HepG2 (cell line): ENCODE results near the gene RGS14. TPM values are rescaled to one million over a fixed set of nuclear protein-coding genes. Genes with fewer than 3 reads are reported as not detected.

Experiments used
- ATAC-seq: fragments of 200-7000 bp; cut with Tn5 transposase; 3 replicates; pipeline ENCODE4 v1.9.1; 2020; ENCODE audit warnings: mild to moderate bottlenecking, moderate library complexity
- BruUV-seq: library from RNA; stranded (reverse); fragments of 400-500 nt; replicated peaks from 2 replicates; lab custom pipeline; 2021; lab: Mats Ljungman, UMichigan
- CTCF ChIA-PET: fragments of 300-600 bp; formaldehyde crosslinking; extraction: SDS; loops from one replicate; lab custom pipeline; 2021; ENCODE audit warnings: low total read pairs, inconsistent platforms, low intra/inter-chr PET ratio; lab: Yijun Ruan, JAX
- POLR2A ChIA-PET: fragments of 350-600 bp; sonication (Branson Sonifier 250); formaldehyde crosslinking; loops from one replicate; lab custom pipeline; 2020; ENCODE audit warnings: antibody characterized with exemption, inconsistent platforms; lab: Yijun Ruan, JAX
- DNase-seq: peaks from one replicate; pipeline ENCODE4 v3.0.0-alpha.2; 2015; ENCODE audit warnings: low spot score
- FAIRE-seq: peaks from 3 replicates; lab custom pipeline; 2011; peaks lifted over from hg19 to GRCh38; lab: Jason Lieb, UNC
- H2AFZ ChIP-seq: one replicate; pipeline ENCODE4 v1.6.1; 2011; ENCODE audit warnings: low read length, inconsistent platforms
- H3K27ac ChIP-seq: fragments of 300-600 bp; 3 replicates; pipeline ENCODE4 v1.8.0; 2011; ENCODE audit warnings: mixed run types, mild to moderate bottlenecking, mixed read lengths, low read length, inconsistent platforms; ENCODE audit not compliant: insufficient read depth; ENCODE audit errors: extremely low read length
- H3K27me3 ChIP-seq, 2 experiments: fragments of 200-600 bp in 1 of 2; 2 replicates in 1 of 2; 3 replicates in 1 of 2; pipeline versions ENCODE4 v1.6.0 to v1.8.0; 2011; ENCODE audit warnings: low read length in 2 of 2, mild to moderate bottlenecking in 2 of 2, moderate library complexity in 2 of 2, inconsistent platforms in 1 of 2; ENCODE audit not compliant: insufficient read depth in 2 of 2, control insufficient read depth in 1 of 2
- H3K36me3 ChIP-seq, 2 experiments: fragments of 200-600 bp in 1 of 2; replicated peaks in 1 of 2; 2 replicates in 1 of 2; 3 replicates in 1 of 2; pipeline versions ENCODE4 v1.5.1 to v1.8.0; 2011; ENCODE audit warnings: low read length in 2 of 2, inconsistent platforms in 1 of 2; ENCODE audit not compliant: insufficient read depth in 2 of 2, control insufficient read depth in 1 of 2
- H3K4me1 ChIP-seq: 2 replicates; pipeline ENCODE4 v1.5.1; 2012; ENCODE audit warnings: low read length, inconsistent platforms; ENCODE audit not compliant: insufficient read depth
- H3K4me2 ChIP-seq: 2 replicates; pipeline ENCODE4 v1.6.0; 2011; ENCODE audit warnings: low read depth, low read length, inconsistent platforms
- H3K4me3 ChIP-seq, 3 experiments: fragments of 200-600 bp in 1 of 3; sonication (generic), shearing (Covaris generic) in 1 of 3; replicated peaks in 1 of 3; 2 replicates each; pipeline ENCODE4 v1.5.1; 2011 to 2016; ENCODE audit warnings: low read length in 3 of 3, inconsistent platforms in 2 of 3, low read depth in 2 of 3, mild to moderate bottlenecking in 2 of 3, control low read depth in 1 of 3, mixed read lengths in 1 of 3; ENCODE audit not compliant: insufficient read depth in 1 of 3
- H3K79me2 ChIP-seq: one replicate; pipeline ENCODE4 v1.6.1; 2011; ENCODE audit warnings: low read length, inconsistent platforms; ENCODE audit not compliant: insufficient read depth
- H3K9ac ChIP-seq: 2 replicates; pipeline ENCODE4 v1.6.0; 2011; ENCODE audit warnings: mild to moderate bottlenecking, low read depth, low read length, inconsistent platforms; ENCODE audit not compliant: insufficient read depth
- H3K9me3 ChIP-seq: 2 replicates; pipeline ENCODE4 v1.5.1; 2012; ENCODE audit warnings: mild to moderate bottlenecking, low read length
- H4K20me1 ChIP-seq: 2 replicates; pipeline ENCODE4 v1.6.0; 2011; ENCODE audit warnings: inconsistent platforms, mild to moderate bottlenecking, low read length, moderate library complexity; ENCODE audit not compliant: insufficient read depth
- ADNP ChIP-seq: sonication (generic); formaldehyde crosslinking; IDR thresholded peaks from 2 replicates; pipeline ENCODE4 v1.4.0; 2020; ENCODE audit warnings: missing genetic modification reagents
- HDAC1 ChIP-seq: sonication (generic); formaldehyde crosslinking; IDR thresholded peaks from 2 replicates; pipeline ENCODE4 v1.5.1; 2020; ENCODE audit warnings: mild to moderate bottlenecking, missing genetic modification reagents
- HMGXB3 ChIP-seq: sonication (generic); formaldehyde crosslinking; IDR thresholded peaks from 2 replicates; pipeline ENCODE4 v1.4.0; 2020; ENCODE audit warnings: missing genetic modification reagents, borderline replicate concordance
- PBX3 ChIP-seq: sonication (generic); formaldehyde crosslinking; IDR thresholded peaks from 2 replicates; pipeline ENCODE4 v1.8.1; 2023; ENCODE audit warnings: missing genetic modification reagents, inconsistent platforms, borderline replicate concordance
- PTBP1 ChIP-seq: fragments of 200-400 bp; formaldehyde crosslinking; IDR thresholded peaks from 2 replicates; pipeline ENCODE4 v1.6.1; 2018; ENCODE audit warnings: low read length, low read depth; ENCODE audit not compliant: poor library complexity, severe bottlenecking
- SP4 ChIP-seq: sonication (generic); formaldehyde crosslinking; IDR thresholded peaks from 2 replicates; pipeline ENCODE4 v1.8.1; 2023; ENCODE audit warnings: mild to moderate bottlenecking, missing genetic modification reagents
- ZNF121 ChIP-seq: sonication (generic); formaldehyde crosslinking; IDR thresholded peaks from 2 replicates; pipeline ENCODE4 v1.5.0; 2020; ENCODE audit warnings: mild to moderate bottlenecking, missing genetic modification reagents
- ZNF280D ChIP-seq: sonication (generic); formaldehyde crosslinking; IDR thresholded peaks from 2 replicates; pipeline ENCODE4 v1.5.1; 2020; ENCODE audit warnings: mild to moderate bottlenecking, missing genetic modification reagents
- ZNF333 ChIP-seq: sonication (generic); formaldehyde crosslinking; IDR thresholded peaks from 2 replicates; pipeline ENCODE4 v1.4.0; 2020; ENCODE audit warnings: mild to moderate bottlenecking, missing genetic modification reagents, borderline replicate concordance
- WGBS: methylation state at CpG from one replicate; pipeline ENCODE4 v1.1.6; 2017; ENCODE audit warnings: low lambda C conversion rate; 5-methylcytosine and 5-hydroxymethylcytosine counted together
- in situ Hi-C: cut with HindIII; loops from 2 replicates; pipeline ENCODE4 v1.10.0; 2017; ENCODE audit warnings: low pct_unique_long_range_greater_than_20kb; ENCODE audit not compliant: extremely low pct_ligation_motif_present
- intact Hi-C: fragments of 100-400 bp; cut with micrococcal nuclease; formaldehyde crosslinking; loops from one replicate; pipeline ENCODE4 v1.10.0; 2022; ENCODE audit not compliant: unreplicated experiment
- polyA plus RNA-seq, 8 experiments: library from polyadenylated mRNA; depleted of rRNA in 3 of 8; stranded (reverse) in 7 of 8; unstranded in 1 of 8; fragments of >200 nt; fragmentation: Illumina TruSeq in 4 of 8; extraction: Trizol in 4 of 8; gene quantifications; 2 replicates each; pipeline versions ENCODE4 v1.2.1 to v1.2.3, GENCODE V29; 2011 to 2016; ENCODE audit warnings: low read depth in 4 of 8, missing spikeins in 1 of 8, mixed read lengths in 1 of 8; ENCODE audit not compliant: insufficient read depth in 1 of 8
- total RNA-seq, 5 experiments: library from RNA; depleted of rRNA; stranded (reverse); fragments of >200 nt; fragmentation: Illumina TruSeq; extraction: Trizol; gene quantifications; 2 replicates each; pipeline ENCODE4 v1.2.3, GENCODE V29; 2016; ENCODE audit warnings: low read depth in 1 of 5

Gene RGS14
- total and polyA plus RNA-seq, 2 of the 13 experiments (the other 11 are each of a cell fraction or from before 2014, with no cell fraction given) = 11.1 to 17.2 TPM

DNA sequence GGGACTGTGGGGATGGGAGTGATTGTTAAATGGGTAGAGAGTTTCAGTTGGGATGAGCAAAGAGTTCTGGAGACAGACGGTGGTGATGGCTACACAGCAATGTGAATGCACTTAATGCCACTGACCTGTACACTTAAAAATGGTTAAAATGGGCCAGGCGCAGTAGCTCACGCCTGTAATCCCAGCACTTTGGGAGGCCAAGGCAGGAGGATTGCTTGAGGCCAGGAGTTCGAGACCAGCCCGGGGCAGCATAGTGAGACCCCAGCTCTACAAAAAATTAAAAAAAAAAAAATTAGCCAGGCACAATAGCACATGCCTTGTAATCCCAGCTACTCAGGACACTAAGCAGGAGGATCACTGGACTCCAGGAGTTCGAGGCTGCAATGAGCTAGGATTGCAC, 13.9 kb upstream of the RGS14 start:
- TF ChIP-seq SP4 (CRISPR knock-in tag) = no peak
- peak; percentile 85 for TF ChIP-seq ZNF121 (CRISPR knock-in tag)
- no peak for TF ChIP-seq HMGXB3 (CRISPR knock-in tag)
- DNase-seq (no peak), ATAC-seq (no peak), FAIRE-seq (no peak)
- no peaks in the 10 kb centered on the region for H3K27me3 ChIP-seq
- CTCF ChIA-PET = no interaction called here
- in situ Hi-C loops = no loop called here
- H3K4me3 ChIP-seq = no peak overlapping the region
- peaks cover 20% of the 10 kb centered on the region for H3K4me1 ChIP-seq
- intact Hi-C loops = no loop called here
- no peak overlapping the region for H3K4me2 ChIP-seq
- H2AFZ ChIP-seq = no peak overlapping the region
- H3K9me3 ChIP-seq = no peaks in the 10 kb centered on the region
- WGBS = 95% methylated on average over 6 of the region's 6 CpGs
- peaks cover 11 to 38% of the 10 kb centered on the region in 2 experiments; a peak in 4 of 5 replicates for H3K36me3 ChIP-seq
- BruUV-seq = no TSS peak
- H3K27ac ChIP-seq = no peak overlapping the region
- POLR2A ChIA-PET = interaction anchor here (2.2 kb wide), 1 partner anchor 23 kb away, joined by 4 read pairs; no protein-coding TSS in a partner anchor
- H4K20me1 ChIP-seq = no peaks in the 10 kb centered on the region
- peaks cover 62% of the 10 kb centered on the region for H3K79me2 ChIP-seq
- H3K9ac ChIP-seq = no peak overlapping the region

GRCh38 chr5:177344891-177345290, 12.8 kb upstream of the RGS14 start:
- intact Hi-C loops = no loop called here
- no TSS peak for BruUV-seq
- CTCF ChIA-PET = no interaction called here
- Histone ChIP-seq H2AFZ (no peak overlapping the region), H3K4me1 (peaks cover 31% of the 10 kb centered on the region), H3K79me2 (peaks cover 71% of the 10 kb centered on the region), H3K9ac (no peak overlapping the region), H3K4me3 (no peak overlapping the region), H3K36me3 (peaks cover 8 to 31% of the 10 kb centered on the region in 2 experiments), H3K9me3 (no peaks in the 10 kb centered on the region), H3K27ac (no peak overlapping the region), H3K4me2 (no peak overlapping the region), H4K20me1 (no peaks in the 10 kb centered on the region), H3K27me3 (no peaks in the 10 kb centered on the region)
- in situ Hi-C loops = no loop called here
- over 99% methylated on average over 6 of the region's 6 CpGs for WGBS
- no peak for FAIRE-seq
- ATAC-seq = no peak
- POLR2A ChIA-PET = interaction anchor here (2.2 kb wide), 1 partner anchor 22 kb away, joined by 4 read pairs; no protein-coding TSS in a partner anchor
- DNase-seq = no peak
- no peak for TF ChIP-seq ZNF280D
- no peak for TF ChIP-seq PBX3 (CRISPR knock-in tag)
- TF ChIP-seq PTBP1 = no peak
- no peak for TF ChIP-seq ZNF333 (CRISPR knock-in tag)
- no peak for TF ChIP-seq ADNP
- TF ChIP-seq HDAC1 (CRISPR knock-in tag) = no peak
